GM23338 (cell line): Measurements from ENCODE around the gene TAL2. TPM values are rescaled to one million over a fixed set of nuclear protein-coding genes. Genes with fewer than 3 reads are reported as not detected.

Source experiments
- ATAC-seq: fragments of 200-7000 bp; cut with Tn5 transposase; 3 replicates; pipeline ENCODE4 v1.9.1; 2020
- DNase-seq: peaks from one replicate; pipeline ENCODE4 v3.0.0-alpha.2; 2015; ENCODE audit warnings: low spot score
- H2AFZ ChIP-seq: fragments of 200-600 bp; sonication (generic); 2 replicates; pipeline ENCODE4 v1.8.0; 2016; ENCODE audit warnings: antibody characterized with exemption, mild to moderate bottlenecking, moderate library complexity
- H3F3A ChIP-seq: fragments of 200-600 bp; sonication (generic); replicated peaks from 2 replicates; pipeline ENCODE4 v1.8.0; 2017; ENCODE audit warnings: antibody characterized with exemption, mixed run types, low read depth
- H3K27ac ChIP-seq: fragments of 200-600 bp; sonication (generic); 2 replicates; pipeline ENCODE4 v1.6.1; 2016; ENCODE audit warnings: low read depth
- H3K27me3 ChIP-seq: fragments of 200-600 bp; sonication (generic); 2 replicates; pipeline ENCODE4 v1.8.0; 2016; ENCODE audit warnings: mild to moderate bottlenecking, mixed run types, moderate library complexity; ENCODE audit not compliant: insufficient read depth
- H3K36me3 ChIP-seq: fragments of 200-600 bp; sonication (generic); 2 replicates; pipeline ENCODE4 v1.8.0; 2016; ENCODE audit warnings: mild to moderate bottlenecking; ENCODE audit not compliant: insufficient read depth
- H3K4me1 ChIP-seq: fragments of 200-600 bp; sonication (generic); 2 replicates; pipeline ENCODE4 v1.8.0; 2016; ENCODE audit warnings: mild to moderate bottlenecking, moderate library complexity; ENCODE audit not compliant: insufficient read depth
- H3K4me2 ChIP-seq: fragments of 200-600 bp; sonication (generic); 2 replicates; pipeline ENCODE4 v1.7.1; 2017; ENCODE audit warnings: mixed run types
- H3K4me3 ChIP-seq: fragments of 200-600 bp; sonication (generic); 2 replicates; pipeline ENCODE4 v1.6.1; 2016; ENCODE audit warnings: mixed run types
- H3K79me2 ChIP-seq: fragments of 200-600 bp; sonication (generic); replicated peaks from 2 replicates; pipeline ENCODE4 v1.8.0; 2017; ENCODE audit warnings: mild to moderate bottlenecking; ENCODE audit not compliant: insufficient read depth
- H3K9me2 ChIP-seq: fragments of 200-600 bp; sonication (generic); 2 replicates; pipeline ENCODE4 v1.8.0; 2017; ENCODE audit not compliant: insufficient read depth
- H4K20me1 ChIP-seq: fragments of 200-600 bp; sonication (generic); replicated peaks from 2 replicates; pipeline ENCODE4 v1.8.0; 2017; ENCODE audit warnings: mild to moderate bottlenecking; ENCODE audit not compliant: insufficient read depth
- H3K27ac Mint-ChIP-seq: 2 replicates; pipeline ENCODE4 v1.8.0; 2020; ENCODE audit warnings: inconsistent platforms, mild to moderate bottlenecking, moderate library complexity, mixed read lengths
- H3K27me3 Mint-ChIP-seq: 3 replicates; pipeline ENCODE4 v1.8.0; 2022; ENCODE audit warnings: low read depth, mild to moderate bottlenecking, moderate library complexity, mixed read lengths, inconsistent platforms; ENCODE audit not compliant: insufficient read depth, poor library complexity
- H3K36me3 Mint-ChIP-seq: 3 replicates; pipeline ENCODE4 v1.8.0; 2021; ENCODE audit warnings: low read depth, mild to moderate bottlenecking, inconsistent platforms, moderate library complexity, mixed read lengths
- H3K4me1 Mint-ChIP-seq: 3 replicates; pipeline ENCODE4 v1.8.0; 2020; ENCODE audit warnings: mild to moderate bottlenecking, inconsistent platforms, mixed read lengths
- H3K4me3 Mint-ChIP-seq: 3 replicates; pipeline ENCODE4 v1.8.0; 2021; ENCODE audit warnings: moderate library complexity, mild to moderate bottlenecking, inconsistent platforms, mixed read lengths
- H3K9me3 Mint-ChIP-seq: 3 replicates; pipeline ENCODE4 v1.8.0; 2020; ENCODE audit warnings: moderate library complexity, mild to moderate bottlenecking, inconsistent platforms, mixed read lengths
- CREB1 ChIP-seq: fragments of 250-450 bp; sonication (Bioruptor Pico); IDR thresholded peaks from 2 replicates; pipeline ENCODE4 v1.5.0; 2020; ENCODE audit warnings: low read depth, mild to moderate bottlenecking, moderate library complexity
- EZH2 ChIP-seq: fragments of 200-600 bp; sonication (generic); IDR thresholded peaks from one replicate; pipeline ENCODE4 v1.8.0; 2017; ENCODE audit warnings: antibody characterized with exemption, mild to moderate bottlenecking, low read depth; ENCODE audit not compliant: unreplicated experiment
- EZH2phosphoT487 ChIP-seq: fragments of 200-600 bp; sonication (generic); IDR thresholded peaks from one replicate; pipeline ENCODE4 v1.8.1; 2018; ENCODE audit warnings: antibody characterized with exemption; ENCODE audit not compliant: unreplicated experiment
- NANOG ChIP-seq: IDR thresholded peaks from 2 replicates; pipeline ENCODE4 v1.6.1; 2016; ENCODE audit warnings: antibody characterized with exemption, borderline replicate concordance
- STAT1 ChIP-seq: IDR thresholded peaks from one replicate; pipeline ENCODE4 v1.6.1; 2016; ENCODE audit warnings: antibody characterized with exemption; ENCODE audit not compliant: unreplicated experiment
- ZNF114 ChIP-seq: fragments of 250-450 bp; sonication (Bioruptor Pico); IDR thresholded peaks from 2 replicates; pipeline ENCODE4 v1.5.0; 2020; ENCODE audit warnings: mild to moderate bottlenecking, moderate library complexity
- ZNF331 ChIP-seq: fragments of 250-450 bp; sonication (Bioruptor Pico); IDR thresholded peaks from 2 replicates; pipeline ENCODE4 v1.5.0; 2020; ENCODE audit warnings: low read depth, mild to moderate bottlenecking, moderate library complexity
- ZNF462 ChIP-seq: fragments of 250-450 bp; sonication (Bioruptor Pico); IDR thresholded peaks from 2 replicates; pipeline ENCODE4 v1.5.0; 2020; ENCODE audit warnings: mild to moderate bottlenecking, moderate library complexity
- polyA plus RNA-seq: library from polyadenylated mRNA; unstranded; fragments of >200 nt; fragmentation: Nextera tagmentation; extraction: Ambion mirVana; gene quantifications from 2 replicates; pipeline ENCODE4 v1.2.1, GENCODE V29; 2016
- total RNA-seq: library from RNA; depleted of rRNA; stranded (reverse); fragments of >200 nt; shearing (Covaris generic); gene quantifications from 2 replicates; pipeline ENCODE4 v1.2.3, GENCODE V29; 2014
- TF ChIP-seq, protein P1 (sequence below): IDR thresholded peaks from 2 replicates; pipeline ENCODE4 v1.6.1; 2016; ENCODE audit warnings: antibody characterized with exemption

TAL2 gene
- total and polyA plus RNA-seq, 2 experiments from 2014 or later = 0.79 TPM; not detected in 1

DNA sequence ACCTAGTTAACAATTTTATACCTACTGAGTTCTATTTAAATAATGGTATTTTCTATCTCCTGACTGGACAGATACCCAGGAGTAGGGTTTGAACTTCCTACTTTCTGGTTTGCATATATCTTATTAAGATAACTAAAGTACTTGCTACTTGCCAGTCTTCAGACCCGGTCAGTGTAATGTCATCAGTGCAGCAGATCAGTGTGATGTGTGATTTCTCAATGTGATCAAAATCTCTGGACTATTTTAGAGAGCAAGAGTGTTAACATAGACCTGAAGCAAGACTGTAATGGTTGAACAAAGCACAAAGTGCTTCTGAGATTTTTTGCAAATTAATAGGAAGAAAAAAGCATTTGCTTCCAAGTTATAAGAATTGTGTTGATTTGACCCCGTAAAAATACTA, 38.9 kb downstream of the TAL2 start (continued):
- TF ChIP-seq ZNF462 (CRISPR knock-in tag) = no peak
- TF ChIP-seq, protein P1, sequence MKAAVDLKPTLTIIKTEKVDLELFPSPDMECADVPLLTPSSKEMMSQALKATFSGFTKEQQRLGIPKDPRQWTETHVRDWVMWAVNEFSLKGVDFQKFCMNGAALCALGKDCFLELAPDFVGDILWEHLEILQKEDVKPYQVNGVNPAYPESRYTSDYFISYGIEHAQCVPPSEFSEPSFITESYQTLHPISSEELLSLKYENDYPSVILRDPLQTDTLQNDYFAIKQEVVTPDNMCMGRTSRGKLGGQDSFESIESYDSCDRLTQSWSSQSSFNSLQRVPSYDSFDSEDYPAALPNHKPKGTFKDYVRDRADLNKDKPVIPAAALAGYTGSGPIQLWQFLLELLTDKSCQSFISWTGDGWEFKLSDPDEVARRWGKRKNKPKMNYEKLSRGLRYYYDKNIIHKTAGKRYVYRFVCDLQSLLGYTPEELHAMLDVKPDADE = no peak
- no peak for TF ChIP-seq STAT1
- TF ChIP-seq EZH2phosphoT487 = no peak
- no peak for TF ChIP-seq CREB1
- TF ChIP-seq ZNF331 (CRISPR knock-in tag) = no peak
- TF ChIP-seq ZNF114 = no peak
- TF ChIP-seq NANOG = no peak

DNA sequence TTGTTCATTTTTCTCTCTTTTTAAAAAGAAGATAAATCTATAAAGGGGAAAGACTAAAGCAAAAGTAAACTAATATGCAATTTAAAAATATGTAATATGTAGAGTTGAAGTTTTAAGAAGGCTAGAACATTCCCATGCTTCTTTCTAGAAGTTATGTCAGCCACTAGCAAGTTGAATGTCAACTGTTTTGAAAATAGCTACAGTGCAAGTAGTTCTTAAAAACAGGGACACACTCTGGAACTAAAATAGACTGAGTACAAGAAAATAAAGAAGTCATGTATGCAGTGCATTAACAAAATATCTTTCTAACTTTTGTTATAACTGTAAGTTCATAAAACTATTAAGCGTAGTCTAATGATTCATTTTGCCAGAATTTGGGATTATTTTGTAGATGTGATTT, 40.0 kb downstream of the TAL2 start:
- Mint-ChIP-seq H3K36me3 (no peaks in the 10 kb centered on the region), H3K9me3 (peaks cover 3% of the 10 kb centered on the region; the same call in 1 of the 3 replicates), H3K27ac (no peak overlapping the region), H3K4me3 (no peak overlapping the region), H3K4me1 (no peaks in the 10 kb centered on the region), H3K27me3 (no peaks in the 10 kb centered on the region)
- no peaks in the 10 kb centered on the region for H3K36me3 ChIP-seq
- no peak overlapping the region for H2AFZ ChIP-seq
- H3K9me2 ChIP-seq = no peaks in the 10 kb centered on the region
- ATAC-seq (no peak), DNase-seq (no peak)
- no peak overlapping the region for H3K27ac ChIP-seq
- H4K20me1 ChIP-seq = no peaks in the 10 kb centered on the region; the same call in 1 of the 2 replicates
- H3K4me3 ChIP-seq = no peak overlapping the region
- no peaks in the 10 kb centered on the region for H3F3A ChIP-seq
- peaks cover 8% of the 10 kb centered on the region for H3K79me2 ChIP-seq
- no peaks in the 10 kb centered on the region for H3K4me1 ChIP-seq
- no peak overlapping the region for H3K4me2 ChIP-seq
- H3K27me3 ChIP-seq = no peaks in the 10 kb centered on the region
- TF ChIP-seq EZH2 (no peak), NANOG (no peak), ZNF114 (no peak), EZH2phosphoT487 (no peak), ZNF462 (CRISPR knock-in tag) (no peak), CREB1 (no peak)
